ENCODE measurements around the gene ZPBP. TPM values are rescaled to one million over a fixed set of nuclear protein-coding genes. Genes with fewer than 3 reads are reported as not detected.

ZPBP gene
- total and polyA plus RNA-seq, 3 experiments from 2014 or later: 0.22 TPM; not detected in 2

Other genes with a start within 250 kb of the ZPBP start
- gene IKZF1, start 211.5 kb upstream of the ZPBP start, total RNA-seq: 100 to 1,000 TPM; 225 to 226 TPM
- gene IKZF1, start 211.5 kb upstream of the ZPBP start, polyA plus RNA-seq: 238 TPM